Glutamatergic neuron (in vitro differentiated cells): ENCODE data around the gene LDB1. TPM values are rescaled to one million over a fixed set of nuclear protein-coding genes. Genes with fewer than 3 reads are reported as not detected.

Experiments
- DNase-seq: peaks from one replicate; pipeline ENCODE4 v3.0.0; 2022
- H3K27ac Mint-ChIP-seq: one replicate; pipeline ENCODE4 v1.8.0; 2020; ENCODE audit warnings: mild to moderate bottlenecking, mixed read lengths, inconsistent platforms; ENCODE audit not compliant: unreplicated experiment
- H3K27me3 Mint-ChIP-seq: one replicate; pipeline ENCODE4 v1.8.0; 2020; ENCODE audit warnings: mild to moderate bottlenecking, moderate library complexity, mixed read lengths, inconsistent platforms; ENCODE audit not compliant: unreplicated experiment
- H3K36me3 Mint-ChIP-seq: one replicate; pipeline ENCODE4 v1.8.0; 2020; ENCODE audit warnings: mild to moderate bottlenecking, mixed read lengths, inconsistent platforms; ENCODE audit not compliant: unreplicated experiment
- H3K4me1 Mint-ChIP-seq: one replicate; pipeline ENCODE4 v1.8.0; 2020; ENCODE audit warnings: mild to moderate bottlenecking, low read depth, mixed read lengths, inconsistent platforms; ENCODE audit not compliant: unreplicated experiment
- H3K4me3 Mint-ChIP-seq: one replicate; pipeline ENCODE4 v1.8.0; 2020; ENCODE audit warnings: mild to moderate bottlenecking, mixed read lengths, inconsistent platforms; ENCODE audit not compliant: unreplicated experiment
- H3K9me3 Mint-ChIP-seq: one replicate; pipeline ENCODE4 v1.8.0; 2020; ENCODE audit warnings: mild to moderate bottlenecking, moderate library complexity, mixed read lengths, inconsistent platforms; ENCODE audit not compliant: unreplicated experiment
- CTCF ChIP-seq: fragments of 200-600 bp; sonication (generic); IDR thresholded peaks from one replicate; pipeline ENCODE4 v1.5.0; 2021; ENCODE audit not compliant: partially characterized antibody, unreplicated experiment
- total RNA-seq: library from RNA; stranded (reverse); fragmentation: NEBNext Ultra II Directional; extraction: Animal tissue kit (Norgen Biotek cat#: 25700); gene quantifications from one replicate; pipeline ENCODE4 v1.2.1, GENCODE V29; 2021; ENCODE audit not compliant: unreplicated experiment

The LDB1 gene
- total RNA-seq, 1 donor from 2014 or later = 310 TPM

- Mint-ChIP-seq H3K27ac (peak overlapping the region; percentile 100), H3K36me3 (no peaks in the 10 kb centered on the region), H3K4me3 (peak overlapping the region; percentile 94), H3K9me3 (peaks cover 37% of the 10 kb centered on the region), H3K27me3 (peaks cover 42% of the 10 kb centered on the region), H3K4me1 (peaks cover 45% of the 10 kb centered on the region)
- TF ChIP-seq CTCF = peak; percentile 35
- peak; percentile 76 for DNase-seq
These were observed 2.6 kb downstream of the LDB1 start for GRCh38 chr10:102117391-102118159.

- no peak for TF ChIP-seq CTCF
- Mint-ChIP-seq H3K27me3 (peaks cover 42% of the 10 kb centered on the region), H3K36me3 (no peaks in the 10 kb centered on the region), H3K4me3 (peak overlapping the region; percentile 94), H3K27ac (peak overlapping the region; percentile 100), H3K4me1 (peaks cover 41% of the 10 kb centered on the region), H3K9me3 (peaks cover 35% of the 10 kb centered on the region)
- no peak for DNase-seq
These were observed 3.5 kb downstream of the LDB1 start for GRCh38 chr10:102116656-102117055.

- Mint-ChIP-seq H3K27me3 (peaks cover 41% of the 10 kb centered on the region), H3K4me3 (peak overlapping the region; percentile 94), H3K9me3 (peaks cover 39% of the 10 kb centered on the region), H3K27ac (peak overlapping the region; percentile 100), H3K4me1 (peaks cover 44% of the 10 kb centered on the region), H3K36me3 (no peaks in the 10 kb centered on the region)
- no peak for TF ChIP-seq CTCF
- no peak for DNase-seq
These were observed 4.4 kb downstream of the LDB1 start for GRCh38 chr10:102115775-102116174.

GRCh38 chr10:102114861-102115618 lies 5.1 kb downstream of the LDB1 start:
- H3K4me1 Mint-ChIP-seq = peaks cover 47% of the 10 kb centered on the region
- DNase-seq = peak; percentile 95
- peak overlapping the region; percentile 100 for H3K27ac Mint-ChIP-seq
- no peaks in the 10 kb centered on the region for H3K36me3 Mint-ChIP-seq
- H3K9me3 Mint-ChIP-seq = peaks cover 39% of the 10 kb centered on the region
- peak overlapping the region; percentile 94 for H3K4me3 Mint-ChIP-seq
- peaks cover 41% of the 10 kb centered on the region for H3K27me3 Mint-ChIP-seq
- TF ChIP-seq CTCF = no peak
